RCC 7860 (cell line): Measurements from ENCODE around the gene CNTNAP2.
"Not testable (repeated sequence)": the region's sequence is repeated elsewhere in the genome, so short reads cannot be mapped to it uniquely, and the experiment has no call there.

Experiments used
- DNase-seq: peaks from one replicate; pipeline ENCODE4 v3.0.0-alpha.2; 2015; ENCODE audit warnings: low spot score
- FAIRE-seq: peaks from 2 replicates; lab custom pipeline; 2012; peaks lifted over from hg19 to GRCh38; lab: Jason Lieb, UNC

Gene CNTNAP2

GRCh38 chr7:147796581-147796980, 1680.0 kb downstream of the CNTNAP2 start:
- FAIRE-seq (no peak), DNase-seq (no peak)

- no peak for FAIRE-seq
- no peak for DNase-seq
These were observed 1681.4 kb downstream of the CNTNAP2 start for GRCh38 chr7:147798001-147798400.

GRCh38 chr7:147801762-147802161, 1685.2 kb downstream of the CNTNAP2 start:
- FAIRE-seq, DNase-seq: not testable (repeated sequence)

GRCh38 chr7:147803151-147803550, 1686.5 kb downstream of the CNTNAP2 start:
- DNase-seq, result no peak
- no peak for FAIRE-seq

- DNase-seq (no peak), FAIRE-seq (no peak)
These were observed 1687.0 kb downstream of the CNTNAP2 start for GRCh38 chr7:147803606-147804005.

GRCh38 chr7:147804032-147804431, 1687.4 kb downstream of the CNTNAP2 start:
- no peak for DNase-seq
- no peak for FAIRE-seq

- DNase-seq, result no peak
- no peak for FAIRE-seq
These were observed 1689.5 kb downstream of the CNTNAP2 start for GRCh38 chr7:147805996-147806576.

GRCh38 chr7:147809786-147810185, 1693.2 kb downstream of the CNTNAP2 start:
- no peak for FAIRE-seq
- no peak for DNase-seq

GRCh38 chr7:147810269-147810668, 1693.7 kb downstream of the CNTNAP2 start:
- DNase-seq, result no peak
- FAIRE-seq, result no peak

- no peak for DNase-seq
- FAIRE-seq, result no peak
These were observed 1695.3 kb downstream of the CNTNAP2 start for GRCh38 chr7:147811923-147812322.

- DNase-seq (no peak), FAIRE-seq (no peak)
These were observed 1696.7 kb downstream of the CNTNAP2 start for GRCh38 chr7:147813316-147813715.

- DNase-seq, result no peak
- FAIRE-seq, result no peak
These were observed 1701.7 kb downstream of the CNTNAP2 start for GRCh38 chr7:147818317-147818716.

- FAIRE-seq (no peak), DNase-seq (no peak)
These were observed 1708.1 kb downstream of the CNTNAP2 start for GRCh38 chr7:147824671-147825070.

- FAIRE-seq (no peak), DNase-seq (no peak)
These were observed 1712.4 kb downstream of the CNTNAP2 start for GRCh38 chr7:147829016-147829415.

- FAIRE-seq, result no peak
- DNase-seq, result no peak
These were observed 1717.0 kb downstream of the CNTNAP2 start for GRCh38 chr7:147833557-147833956.

- DNase-seq, result no peak
- FAIRE-seq, result no peak
These were observed 1717.4 kb downstream of the CNTNAP2 start for GRCh38 chr7:147833970-147834369.

- FAIRE-seq (no peak), DNase-seq (no peak)
These were observed 1736.2 kb downstream of the CNTNAP2 start for GRCh38 chr7:147852833-147853232.

GRCh38 chr7:147857152-147858140, 1740.8 kb downstream of the CNTNAP2 start:
- DNase-seq, result no peak
- FAIRE-seq, result no peak

- no peak for FAIRE-seq
- no peak for DNase-seq
These were observed 1741.8 kb downstream of the CNTNAP2 start for GRCh38 chr7:147858421-147858820.

GRCh38 chr7:147859033-147859432, 1742.4 kb downstream of the CNTNAP2 start:
- FAIRE-seq (no peak), DNase-seq (no peak)

- FAIRE-seq (no peak), DNase-seq (no peak)
These were observed 1742.9 kb downstream of the CNTNAP2 start for GRCh38 chr7:147859486-147859885.
